Measurements from ENCODE around the gene IL1R1.
"Not testable (repeated sequence)": the region's sequence is repeated elsewhere in the genome, so short reads cannot be mapped to it uniquely, and the experiment has no call there.

Gene IL1R1

DNA sequence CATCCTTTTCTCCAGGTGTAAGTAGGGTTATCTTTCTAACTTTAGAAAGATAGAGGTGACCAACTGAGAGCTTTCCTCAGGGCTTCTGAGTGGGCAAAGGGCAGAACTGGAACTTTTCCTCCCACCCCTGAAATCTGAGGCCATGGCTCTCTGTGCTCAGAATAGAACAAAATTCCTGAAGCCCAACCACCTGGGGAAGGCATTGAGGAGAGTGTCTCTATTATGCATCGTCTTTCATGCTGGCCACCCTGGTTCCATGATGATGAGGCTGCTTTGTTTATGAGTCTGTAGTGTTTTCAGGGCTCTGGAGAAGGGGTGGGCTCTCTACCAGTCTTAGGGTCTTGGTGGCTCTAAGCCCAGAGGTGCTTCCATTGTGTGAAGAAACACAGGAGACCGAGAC, 30.7 kb upstream of the IL1R1 start:
- no peak for DNase-seq

DNA sequence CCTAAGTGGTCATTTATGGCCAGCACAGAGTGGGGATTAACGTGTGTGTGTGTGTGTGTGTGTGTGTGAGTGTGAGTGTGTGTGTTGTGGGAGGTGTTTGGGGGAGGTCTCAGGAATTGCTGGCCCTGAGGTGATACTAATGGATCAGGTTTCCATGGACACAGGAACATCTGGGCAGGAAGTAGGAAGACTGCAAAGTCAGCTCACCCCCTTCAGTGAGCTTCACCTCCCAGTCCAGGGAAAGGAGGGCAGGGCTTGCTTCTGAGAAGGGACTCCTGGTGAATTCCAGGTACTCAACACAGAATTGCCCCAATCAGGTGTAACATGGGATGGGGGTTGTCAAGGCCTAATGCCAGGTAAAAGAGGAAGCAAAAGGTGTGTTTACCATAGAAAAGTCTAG, 30.3 kb upstream of the IL1R1 start:
- no peak for DNase-seq

GRCh38 chr2:102112692-102113665, 29.6 kb upstream of the IL1R1 start:
- no peak for DNase-seq

- no peak for DNase-seq
These were observed 28.2 kb upstream of the IL1R1 start for GRCh38 chr2:102114290-102114721.

DNA sequence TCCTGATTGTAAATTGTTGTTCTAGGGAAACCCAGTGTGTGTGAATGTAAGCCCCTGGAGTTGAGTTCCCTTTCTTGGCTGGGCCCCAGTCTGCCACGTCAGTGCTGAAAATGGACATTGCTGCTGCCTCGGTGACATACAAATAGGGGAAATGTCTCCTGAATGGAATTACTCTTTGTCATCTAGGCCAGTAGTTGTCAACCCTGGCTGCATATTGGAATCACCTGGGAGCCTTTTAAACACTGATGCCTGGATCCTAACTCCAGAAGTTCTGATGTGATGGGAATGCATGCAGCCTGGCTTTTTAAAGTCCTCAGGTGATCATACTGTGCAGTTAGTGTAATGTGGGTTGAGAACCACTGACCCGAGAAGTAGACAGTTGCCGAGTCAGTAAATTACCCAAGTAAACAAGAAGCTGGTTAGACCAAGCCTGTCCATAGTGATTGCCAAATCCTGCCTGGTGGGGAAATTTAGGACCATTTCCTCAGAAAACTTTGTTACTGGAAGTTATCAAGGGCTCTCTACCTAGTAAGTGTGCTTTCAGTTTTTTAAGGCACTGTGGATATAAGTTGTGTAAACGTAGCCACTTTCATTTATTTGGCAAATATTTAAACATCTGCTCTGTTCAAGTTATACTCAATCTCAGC, 27.6 kb upstream of the IL1R1 start:
- DNase-seq = no peak

GRCh38 chr2:102116630-102117471, 25.7 kb upstream of the IL1R1 start:
- no peak for DNase-seq

DNA sequence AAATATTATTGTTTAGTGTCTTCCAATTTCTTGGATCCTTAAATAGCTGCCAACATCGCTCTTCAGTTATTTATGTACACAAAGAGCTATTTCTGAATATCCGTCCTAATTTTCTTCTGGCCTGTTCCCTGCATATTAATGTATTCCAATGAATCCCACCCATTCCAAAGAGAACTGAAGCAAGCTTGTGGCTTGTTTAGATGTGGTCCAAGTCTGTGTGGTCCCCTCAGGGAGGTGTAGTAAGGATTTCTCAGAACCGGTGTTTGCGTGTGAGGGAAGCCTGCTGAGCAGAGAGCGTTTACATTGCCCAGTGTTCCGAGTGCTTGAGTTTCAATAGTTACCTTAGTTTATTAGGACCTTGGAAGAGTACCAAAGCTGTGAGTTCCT, 25.1 kb upstream of the IL1R1 start:
- no peak for DNase-seq

- DNase-seq = no peak
These were observed 23.3 kb upstream of the IL1R1 start for GRCh38 chr2:102119255-102119654.

GRCh38 chr2:102120261-102120660, 22.3 kb upstream of the IL1R1 start:
- DNase-seq = no peak

DNA sequence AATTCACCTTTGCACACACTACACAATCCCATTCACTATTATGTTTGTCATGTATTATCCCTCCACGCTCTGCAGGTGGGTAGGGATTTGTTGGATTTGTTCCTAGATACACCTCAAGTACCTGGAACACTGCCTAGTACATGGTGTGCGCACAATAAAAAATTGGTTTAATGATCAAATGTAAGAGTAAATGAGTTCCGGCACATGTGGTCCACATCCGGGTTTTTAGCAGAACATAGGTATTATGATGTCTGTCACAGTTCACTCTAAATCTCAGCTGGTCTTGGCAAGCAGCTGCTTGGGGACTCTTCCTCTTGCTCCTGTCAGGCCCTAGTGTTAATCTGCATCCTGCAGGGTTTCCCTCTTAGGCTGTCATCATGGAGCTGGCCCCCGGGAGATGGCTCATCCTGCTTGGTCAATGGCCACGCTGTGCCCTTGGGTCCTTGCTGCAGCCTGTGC, 21.8 kb upstream of the IL1R1 start:
- no peak for DNase-seq

DNA sequence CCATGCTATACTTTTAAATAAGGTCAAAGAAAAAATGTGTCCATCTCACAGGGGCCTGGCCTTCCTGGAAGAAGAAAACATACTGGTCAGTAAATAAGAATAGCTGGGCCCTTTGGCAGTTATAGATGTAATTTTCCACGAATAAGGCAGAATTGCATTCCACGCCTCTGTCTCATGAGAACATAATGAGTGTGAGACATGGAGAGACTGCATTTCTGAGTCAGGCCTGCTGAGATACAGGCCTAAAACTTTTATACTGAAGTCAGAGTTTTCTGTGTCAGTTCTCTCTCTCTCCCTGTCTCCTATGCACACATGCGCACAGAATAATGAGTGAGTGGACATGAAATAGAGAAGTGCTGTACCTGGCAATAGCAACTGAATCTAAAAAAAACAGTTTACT, 20.4 kb upstream of the IL1R1 start:
- DNase-seq = no peak

DNA sequence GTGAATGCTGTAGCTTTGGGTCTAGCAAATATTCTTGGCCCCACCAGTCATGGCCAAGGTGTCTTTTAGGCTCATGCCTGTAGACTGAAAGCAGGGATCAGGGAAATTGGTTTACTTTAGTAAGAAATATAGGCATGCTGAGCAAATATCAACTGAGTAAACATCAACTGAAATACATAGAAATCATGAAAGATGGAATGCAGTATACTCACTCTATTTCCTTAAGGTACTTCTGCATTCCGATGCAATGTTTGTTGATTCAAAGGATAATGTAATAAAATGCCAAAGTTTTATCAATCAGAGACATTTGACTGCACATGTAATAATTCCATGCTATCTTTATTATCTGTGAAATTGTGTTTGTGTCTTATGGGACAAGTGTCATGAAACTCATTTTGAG, 19.6 kb upstream of the IL1R1 start:
- no peak for DNase-seq

DNA sequence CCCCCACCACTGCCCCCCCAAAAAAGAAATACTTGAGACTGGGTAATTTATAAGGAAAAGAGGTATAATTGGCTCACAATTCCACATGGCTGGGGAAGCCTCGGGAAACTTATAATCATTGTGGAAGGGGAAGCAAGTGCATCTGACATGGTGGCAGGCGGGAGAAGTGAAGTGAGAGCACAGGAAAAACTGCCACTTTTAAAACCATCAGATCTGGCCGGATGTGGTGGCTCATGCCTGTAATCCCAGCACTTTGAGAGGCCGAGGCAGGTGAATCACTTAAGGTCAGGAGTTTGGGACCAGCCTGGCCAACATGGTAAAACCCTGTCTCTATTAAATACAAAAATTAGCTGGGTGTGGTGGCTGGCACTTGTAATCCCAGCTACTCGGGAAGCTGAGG, 18.1 kb upstream of the IL1R1 start:
- DNase-seq = not testable (repeated sequence)

- DNase-seq = no peak
These were observed 16.4 kb upstream of the IL1R1 start for GRCh38 chr2:102126169-102126568.

DNA sequence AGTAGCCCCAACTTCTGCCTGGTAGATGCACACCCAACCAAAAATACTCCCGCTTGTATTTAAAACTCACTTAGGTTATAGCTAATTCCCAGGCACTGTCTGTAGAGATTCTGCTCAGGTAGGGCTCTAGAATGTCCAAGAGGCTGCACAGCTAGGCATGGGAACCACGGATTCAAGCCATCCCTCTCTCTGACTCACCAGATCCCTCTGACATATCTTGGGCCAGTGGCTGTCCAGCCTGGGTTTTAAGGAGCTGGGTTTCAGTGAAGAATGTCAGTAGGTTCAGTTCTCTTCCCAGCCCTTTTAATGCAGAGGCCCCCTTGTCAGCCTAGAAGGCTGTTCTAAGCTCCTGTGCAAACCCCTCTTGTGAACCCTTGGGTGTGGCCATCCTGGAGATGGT, 15.9 kb upstream of the IL1R1 start:
- DNase-seq = no peak

- DNase-seq = no peak
These were observed 13.5 kb upstream of the IL1R1 start for GRCh38 chr2:102129082-102129481.

- no peak for DNase-seq
These were observed 12.4 kb upstream of the IL1R1 start for GRCh38 chr2:102129951-102130646.

DNA sequence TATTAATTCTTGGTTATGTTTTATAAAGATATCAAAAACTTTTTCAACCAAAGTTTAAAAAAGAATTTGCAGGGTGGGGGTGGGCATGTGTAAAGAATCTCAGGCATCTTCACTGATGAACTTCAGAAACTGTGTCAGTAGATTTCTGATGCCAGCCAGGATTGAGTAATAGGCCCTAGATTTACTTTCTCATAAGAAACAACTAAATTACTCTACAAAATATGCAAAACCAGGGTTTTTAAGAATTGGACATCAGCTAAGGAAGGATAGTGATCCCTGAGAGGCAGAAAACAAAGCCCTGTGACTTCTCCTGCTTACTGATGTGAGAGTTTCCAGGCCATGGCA, 11.9 kb upstream of the IL1R1 start:
- DNase-seq = no peak

GRCh38 chr2:102131564-102131963, 11.0 kb upstream of the IL1R1 start:
- DNase-seq = no peak

GRCh38 chr2:102137138-102137537, 5.4 kb upstream of the IL1R1 start:
- no peak for DNase-seq

GRCh38 chr2:102138331-102138730, 4.2 kb upstream of the IL1R1 start:
- no peak for DNase-seq

DNA sequence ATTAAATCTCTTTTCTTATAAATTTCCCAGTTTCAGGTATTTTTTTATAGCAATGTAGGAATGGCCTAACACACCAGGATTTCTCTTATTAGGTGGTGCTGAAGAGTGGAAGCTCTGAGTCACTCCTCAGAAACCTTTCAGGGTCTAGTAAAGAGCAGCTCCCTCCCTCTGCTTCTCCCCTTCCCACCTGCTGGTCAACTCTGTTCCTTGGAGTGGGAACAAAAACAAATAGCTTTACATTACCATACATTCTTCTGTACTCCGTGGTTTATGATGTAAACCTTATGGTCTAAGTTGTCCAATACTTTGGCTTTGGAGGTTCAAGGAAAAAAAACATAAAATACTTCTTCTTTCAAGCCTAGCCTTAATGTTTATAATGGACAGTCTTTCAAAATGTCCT, 2.7 kb upstream of the IL1R1 start:
- no peak for DNase-seq

DNA sequence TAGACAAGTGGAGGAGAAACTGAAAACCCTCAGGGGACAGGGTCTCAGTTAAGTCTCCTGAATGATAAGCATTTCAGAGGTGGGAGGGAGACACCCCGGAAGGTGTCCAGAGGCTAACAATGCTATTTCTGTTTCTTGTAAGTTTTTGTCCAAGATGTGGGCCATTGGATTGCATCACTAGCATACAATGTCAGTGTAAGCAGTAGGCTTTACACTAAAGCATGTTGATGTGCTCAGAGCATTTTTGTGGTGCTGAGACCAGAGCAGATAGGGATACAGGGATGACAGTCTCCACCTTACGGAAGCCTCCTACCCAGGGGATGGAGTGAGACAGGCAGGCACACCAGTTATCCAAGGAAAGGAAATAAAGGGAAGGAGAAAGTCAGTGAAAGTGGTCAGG, 2.2 kb upstream of the IL1R1 start:
- DNase-seq = no peak

Measured in SIG-M5 (cell line).